22Rv1 (cell line): ENCODE data around the gene LRBA.

Experiments
- H3K27ac ChIP-seq: fragments of 450-650 bp; 2 replicates; pipeline ENCODE4 v1.5.1; 2017
- CTCF ChIP-seq: fragments of 450-650 bp; IDR thresholded peaks from 2 replicates; pipeline ENCODE4 v1.5.1; 2017; ENCODE audit warnings: mild to moderate bottlenecking
- ZFX ChIP-seq: fragments of 450-650 bp; IDR thresholded peaks from 2 replicates; pipeline ENCODE4 v1.6.1; 2017; ENCODE audit warnings: antibody characterized with exemption, borderline replicate concordance

The LRBA gene

DNA sequence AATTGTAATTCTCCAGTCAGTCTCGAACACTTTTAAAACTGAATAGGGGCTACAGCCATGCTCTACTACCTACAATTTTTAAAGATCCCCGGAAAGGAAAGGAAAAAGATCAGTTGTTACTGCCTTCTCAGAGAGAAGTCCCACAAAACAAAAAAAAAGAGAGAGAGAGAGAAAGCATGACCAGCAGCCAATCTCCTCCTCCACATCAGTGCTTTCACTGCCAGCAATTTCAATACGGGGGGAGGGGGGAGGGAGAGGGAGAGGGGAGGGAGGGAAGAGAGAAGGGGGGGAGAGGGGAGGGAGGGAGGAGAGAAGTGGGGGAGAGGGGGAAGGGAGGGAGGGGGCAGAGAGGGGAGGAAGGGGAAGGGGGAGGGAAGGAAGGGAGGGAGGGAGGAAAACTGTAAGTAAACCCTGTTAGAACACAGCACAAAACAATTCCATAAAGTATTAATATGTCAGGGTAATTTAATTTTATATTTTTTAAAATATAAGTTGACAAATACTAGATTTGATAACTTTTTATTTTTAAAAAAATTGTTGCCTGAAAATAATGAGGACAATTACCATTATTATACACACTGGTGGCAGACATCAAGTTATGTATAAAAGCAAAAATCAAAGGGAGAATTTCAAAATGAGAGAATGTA lies 108.0 kb downstream of the LRBA start:
- H3K27ac ChIP-seq: no peak overlapping the region
- TF ChIP-seq ZFX (no peak), CTCF (no peak)

GRCh38 chr4:150904671-150905070 lies 110.4 kb downstream of the LRBA start:
- no peak for TF ChIP-seq ZFX
- no peak for TF ChIP-seq CTCF
- H3K27ac ChIP-seq: no peak overlapping the region

GRCh38 chr4:150903603-150904002 lies 111.5 kb downstream of the LRBA start:
- no peak overlapping the region for H3K27ac ChIP-seq
- TF ChIP-seq CTCF (no peak), ZFX (no peak)

DNA sequence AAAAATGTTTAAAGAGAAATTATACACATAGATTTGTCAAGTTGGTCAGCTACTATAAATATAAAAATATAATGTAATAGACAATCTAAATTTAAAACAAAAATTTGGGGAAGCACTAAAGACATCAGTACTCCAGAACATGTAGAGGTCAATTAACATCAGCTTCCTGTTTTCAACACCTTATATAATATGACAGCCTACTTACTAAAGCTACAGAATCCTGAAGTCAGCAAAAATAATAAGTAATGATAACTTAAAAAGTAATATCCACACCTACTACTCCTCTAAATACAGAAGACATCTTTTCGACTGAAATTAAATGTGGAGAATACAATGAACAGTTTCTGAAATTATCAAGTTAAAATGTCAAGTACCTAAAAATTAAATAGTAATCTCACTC lies 118.6 kb downstream of the LRBA start:
- no peak overlapping the region for H3K27ac ChIP-seq
- no peak for TF ChIP-seq ZFX
- TF ChIP-seq CTCF: no peak

DNA sequence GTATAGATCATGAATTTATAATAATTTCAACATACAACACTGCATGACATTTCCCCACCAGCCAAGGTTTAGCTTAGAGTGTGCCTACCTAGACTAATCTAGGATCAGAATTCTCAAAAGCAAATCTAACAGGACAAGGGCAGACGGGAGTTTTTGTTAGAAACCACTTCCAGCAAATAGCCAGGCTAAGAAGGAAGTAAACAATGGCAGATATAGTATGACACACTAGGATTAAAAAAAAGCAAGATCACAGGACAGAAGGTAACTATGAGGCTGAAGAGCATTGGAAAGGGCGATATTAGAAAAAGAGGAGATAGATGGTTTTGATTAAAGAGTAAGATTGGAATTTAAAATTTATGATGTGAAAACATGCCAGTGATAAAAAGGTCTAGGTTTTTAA lies 124.8 kb downstream of the LRBA start:
- TF ChIP-seq CTCF (no peak), ZFX (no peak)
- H3K27ac ChIP-seq: no peak overlapping the region

- no peak overlapping the region for H3K27ac ChIP-seq
- TF ChIP-seq CTCF: no peak
- no peak for TF ChIP-seq ZFX
These were observed 125.8 kb downstream of the LRBA start for GRCh38 chr4:150889306-150889705.

DNA sequence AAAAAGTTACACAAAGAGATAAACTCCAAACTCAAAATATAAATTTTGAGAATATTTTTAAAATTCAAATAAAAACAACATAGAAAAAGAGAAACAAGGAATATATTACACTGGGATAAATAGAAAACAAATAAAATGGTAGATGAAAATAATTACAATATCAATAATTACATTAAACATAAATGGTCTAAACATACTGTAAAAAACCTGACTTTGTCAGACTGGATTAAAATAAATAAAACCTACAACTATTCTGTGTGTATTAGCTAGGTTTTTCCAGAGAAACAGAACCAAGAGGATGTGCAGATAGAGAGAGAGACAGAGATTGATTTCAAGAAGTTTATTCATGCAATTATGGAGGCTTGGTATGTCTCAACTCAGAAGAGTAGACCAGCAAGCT lies 126.5 kb downstream of the LRBA start:
- TF ChIP-seq ZFX (no peak), CTCF (no peak)
- no peak overlapping the region for H3K27ac ChIP-seq
